HK-2 (cell line): ENCODE data around the gene TOMM6.

Experiments used
- DNase-seq: peaks from one replicate; pipeline ENCODE4 v3.0.0-alpha.2; 2018; ENCODE audit not compliant: unreplicated experiment

TOMM6 gene

GRCh38 chr6:41787219-41787917, at the start of gene TOMM6:
TSS of gene TOMM6 (plus strand) at chr6:41787694. CDS start at chr6:41787698, 4 bp downstream.
- DNase-seq, result peak; percentile 96

DNA sequence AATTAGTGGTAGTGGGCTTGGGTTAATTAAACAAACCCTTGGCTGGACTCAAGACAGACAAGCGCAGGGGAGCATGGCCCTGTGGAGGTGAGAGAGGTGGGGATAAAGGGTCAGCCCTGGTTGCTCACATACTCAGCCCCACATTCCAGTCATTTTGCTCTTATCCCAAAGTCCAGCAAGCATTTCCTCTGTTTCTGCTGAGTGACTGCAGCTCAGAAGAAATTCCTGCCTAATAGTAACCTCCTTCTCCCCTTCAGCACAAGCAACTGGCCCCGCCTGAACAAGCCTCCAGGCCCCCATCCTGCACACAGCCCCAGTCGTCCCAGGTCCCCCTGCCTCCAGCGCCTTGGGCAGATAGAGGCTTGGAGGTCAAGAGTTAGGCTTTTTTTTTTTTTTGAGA, 48.5 kb upstream of the TOMM6 start:
- no peak for DNase-seq

DNA sequence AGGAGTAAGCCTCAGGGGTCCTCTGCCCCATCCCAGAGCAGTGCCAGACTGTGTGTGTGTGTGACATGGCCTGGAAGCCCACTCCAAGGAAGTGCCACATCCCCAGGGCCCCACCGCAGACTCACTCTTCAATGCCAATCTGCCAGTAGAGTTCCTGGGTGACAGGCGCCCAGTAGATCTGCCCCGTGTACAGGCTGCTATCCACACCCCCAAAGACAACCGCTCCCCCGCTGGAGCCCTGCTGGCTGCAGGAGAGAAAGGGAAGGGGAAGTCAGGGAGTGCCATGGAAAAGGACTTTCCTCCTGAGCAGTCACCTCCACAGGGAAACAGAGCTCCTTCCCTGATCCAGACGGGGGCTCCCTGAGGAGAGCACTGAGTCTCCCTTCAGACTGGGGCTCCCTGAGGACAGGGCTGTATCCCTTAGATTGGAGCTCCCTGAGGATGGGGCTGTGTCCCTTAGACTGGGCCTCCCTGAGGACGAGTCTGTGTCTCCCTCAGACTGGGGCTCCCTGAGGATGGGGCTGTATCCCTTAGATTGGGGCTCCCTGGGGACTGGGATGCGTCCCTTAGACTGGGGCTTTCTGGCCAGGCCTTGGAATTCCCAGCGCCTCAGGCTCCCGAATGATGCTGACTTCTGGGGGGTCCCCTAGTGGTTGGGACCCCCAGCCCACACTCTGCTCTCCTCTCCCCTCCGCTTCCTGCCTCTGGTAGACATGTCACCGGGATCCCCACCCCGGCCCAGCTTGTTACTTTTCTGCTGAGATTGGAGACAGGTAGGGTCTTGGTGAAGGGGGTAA, 46.9 kb upstream of the TOMM6 start:
- no peak for DNase-seq

DNA sequence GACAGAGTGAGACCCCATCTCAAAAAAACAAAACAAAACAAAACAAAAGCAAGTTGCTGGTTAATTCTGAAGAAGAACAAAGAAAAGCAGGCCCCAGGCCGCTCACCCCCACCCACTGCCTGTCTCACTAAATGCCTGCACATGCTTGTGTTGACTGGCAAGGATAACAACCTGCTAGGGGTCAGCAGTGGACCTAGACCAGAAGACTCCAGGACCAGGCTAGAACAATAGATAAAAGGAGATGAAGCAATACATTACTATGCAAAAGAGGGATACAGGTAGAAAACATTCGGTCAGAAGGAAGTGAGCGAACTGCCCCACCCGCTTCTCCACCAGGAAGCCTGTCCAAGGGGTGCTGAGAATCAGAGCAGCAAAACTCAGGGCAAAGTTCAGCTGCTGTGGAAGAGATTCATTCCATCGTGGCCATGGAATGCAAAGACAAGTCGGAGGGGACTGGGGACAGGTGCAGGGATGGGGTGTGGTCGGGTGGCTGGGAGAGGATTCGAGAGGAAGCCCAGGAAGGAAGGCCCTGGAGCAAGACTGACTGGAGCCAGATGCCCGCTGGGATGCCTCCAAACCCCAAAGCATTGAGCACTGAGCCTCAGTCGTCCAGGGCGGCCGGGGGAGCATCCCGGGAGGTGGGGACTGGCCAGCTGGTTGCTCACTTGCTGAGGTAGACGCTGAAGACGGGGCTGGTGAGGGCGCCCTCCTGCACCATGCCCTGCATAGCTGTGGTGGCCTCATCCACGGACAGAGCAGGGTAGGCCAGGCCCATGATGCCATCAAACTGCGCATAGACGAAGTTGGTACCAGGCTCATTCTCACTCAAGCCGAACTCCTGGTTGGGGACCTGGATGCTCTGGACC, 45.6 kb upstream of the TOMM6 start:
- DNase-seq, result no peak

GRCh38 chr6:41743406-41744235, 43.9 kb upstream of the TOMM6 start:
- DNase-seq, result no peak

DNA sequence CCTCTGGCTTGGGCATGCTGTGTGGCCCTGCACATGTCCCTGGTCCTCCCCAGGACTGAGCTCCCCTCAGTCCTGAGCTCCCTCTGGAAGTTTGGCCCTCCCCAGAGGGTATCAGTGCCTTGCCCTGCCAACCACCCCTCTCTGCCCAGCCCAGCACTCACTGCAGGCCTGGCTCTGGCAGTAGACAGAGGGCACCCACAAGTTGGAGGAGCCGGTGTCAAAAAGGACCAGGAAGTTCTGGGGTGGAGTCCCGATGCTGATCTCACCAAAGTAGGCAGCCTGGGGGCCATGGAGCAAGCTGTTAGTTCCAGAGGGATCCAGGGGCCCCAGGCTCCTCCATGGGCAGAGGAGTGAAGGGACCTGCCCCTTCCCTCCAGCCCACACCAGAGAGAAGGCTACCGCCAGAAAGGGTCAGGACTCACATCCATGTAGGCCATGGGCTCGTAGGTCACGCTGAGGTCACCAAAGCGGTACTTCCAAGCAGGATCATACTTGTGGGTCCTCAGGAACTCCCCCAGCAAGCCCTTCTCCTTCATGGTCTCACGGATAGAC, 43.2 kb upstream of the TOMM6 start:
- DNase-seq, result no peak

DNA sequence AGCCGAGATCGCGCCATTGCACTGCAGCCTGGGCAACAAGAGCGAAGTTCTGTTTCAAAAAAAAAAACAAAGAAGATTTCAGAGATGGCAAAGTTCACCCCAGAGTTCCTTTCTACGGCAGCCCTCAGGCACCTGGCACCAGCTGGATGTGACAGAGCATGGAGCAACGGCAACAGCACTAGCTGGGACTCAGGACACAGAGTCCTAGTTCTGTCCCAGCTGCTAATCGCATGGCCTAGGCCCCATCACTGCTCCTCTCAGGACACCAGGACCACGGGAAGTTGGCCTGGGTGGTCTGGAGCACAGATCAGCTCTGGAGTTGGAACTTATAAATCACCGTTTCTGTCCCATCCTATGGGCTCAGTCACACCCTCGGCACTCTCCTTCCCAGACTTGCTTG, 41.4 kb upstream of the TOMM6 start:
- DNase-seq, result no peak

DNA sequence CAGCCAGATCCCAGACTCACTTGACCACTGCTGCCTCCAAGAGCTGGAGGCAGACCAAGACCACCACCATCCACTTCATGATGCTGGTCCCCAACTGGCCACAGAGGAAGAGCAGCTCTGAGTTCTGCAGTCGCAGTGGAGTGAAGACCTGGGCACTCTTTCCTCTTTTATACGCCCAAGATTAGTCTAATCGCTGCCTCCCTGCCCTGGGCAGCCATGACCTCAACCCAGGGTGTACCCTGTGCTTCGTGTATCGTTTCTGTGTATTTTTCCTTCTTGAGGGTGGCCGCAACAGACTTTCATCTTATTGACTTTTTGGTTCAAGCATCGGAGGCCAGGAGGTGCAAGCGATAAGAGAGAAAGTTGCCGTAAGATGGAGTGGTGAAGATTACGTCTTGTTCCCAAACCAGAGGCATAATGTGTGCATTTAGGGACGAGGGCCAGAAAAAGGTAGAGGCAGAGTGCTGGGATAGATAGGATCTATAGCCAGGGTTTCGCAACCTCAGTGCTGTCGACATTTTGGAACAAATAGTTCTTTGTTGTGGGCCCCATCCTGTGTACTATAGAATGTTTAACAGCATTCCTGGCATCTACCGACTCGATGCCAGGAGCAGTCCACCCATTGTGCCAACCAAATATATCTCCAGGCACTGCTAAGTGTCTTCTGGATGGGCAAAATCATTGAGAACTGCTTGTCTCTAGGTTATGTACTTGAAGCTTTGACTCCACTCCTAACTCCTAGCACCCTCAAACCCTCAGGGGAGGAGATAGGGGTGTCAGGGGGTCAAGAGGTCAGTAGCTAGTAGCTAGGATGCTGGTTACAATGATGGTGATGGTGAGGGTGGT, 40.0 kb upstream of the TOMM6 start, which contains the start of gene PGC:
PGC (minus strand) TSS at position 142 of the 846 bp plus-strand sequence; CDS start at position 79, 63 bp downstream.
- DNase-seq, result no peak

DNA sequence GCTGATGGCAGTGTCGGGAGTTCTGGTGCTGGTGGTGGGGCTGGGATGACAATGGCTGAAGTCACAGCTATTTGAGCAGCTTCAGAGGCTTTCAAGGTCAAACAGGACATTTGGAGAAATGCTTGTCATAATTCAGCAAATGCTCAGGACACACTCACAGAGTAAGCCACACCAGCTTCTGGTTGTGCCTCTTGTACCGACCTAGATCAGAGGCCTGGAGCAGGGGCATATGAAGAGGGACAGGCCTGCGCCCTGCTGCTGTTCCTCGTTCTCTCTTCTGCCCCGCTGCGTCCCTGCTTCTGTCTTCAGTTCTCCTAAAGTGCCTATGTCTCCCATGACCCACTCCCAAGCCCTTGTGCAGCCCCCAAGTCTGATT, 39.4 kb upstream of the TOMM6 start:
- DNase-seq, result no peak

GRCh38 chr6:41748542-41748941, 39.0 kb upstream of the TOMM6 start:
- DNase-seq, result no peak

GRCh38 chr6:41750374-41750773, 37.1 kb upstream of the TOMM6 start:
- no peak for DNase-seq

- DNase-seq, result no peak
Measured at GRCh38 chr6:41755895-41756294, 31.6 kb upstream of the TOMM6 start.

GRCh38 chr6:41756354-41756753, 31.1 kb upstream of the TOMM6 start:
- DNase-seq, result no peak

DNA sequence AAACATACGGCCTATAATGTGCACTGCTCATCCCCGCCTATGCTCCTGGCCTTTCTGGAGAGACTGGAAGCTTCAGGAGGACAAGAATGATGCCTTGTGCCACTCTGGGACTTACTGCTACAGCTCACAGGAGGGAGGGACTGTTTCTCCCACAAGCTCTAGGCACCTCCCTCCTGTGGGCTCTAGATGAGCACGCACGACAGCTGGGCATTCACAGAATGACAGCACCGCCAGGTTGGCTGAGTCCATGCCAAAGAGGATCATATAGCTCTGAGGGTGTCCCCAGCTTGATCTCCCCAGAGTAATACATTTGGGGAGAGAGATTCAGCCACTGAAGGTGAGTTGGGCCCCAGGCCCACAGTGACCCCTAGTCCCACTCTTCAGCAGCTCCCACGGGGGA, 30.2 kb upstream of the TOMM6 start:
- DNase-seq, result no peak

- DNase-seq, result no peak
Measured at GRCh38 chr6:41757931-41758640, 29.4 kb upstream of the TOMM6 start.

DNA sequence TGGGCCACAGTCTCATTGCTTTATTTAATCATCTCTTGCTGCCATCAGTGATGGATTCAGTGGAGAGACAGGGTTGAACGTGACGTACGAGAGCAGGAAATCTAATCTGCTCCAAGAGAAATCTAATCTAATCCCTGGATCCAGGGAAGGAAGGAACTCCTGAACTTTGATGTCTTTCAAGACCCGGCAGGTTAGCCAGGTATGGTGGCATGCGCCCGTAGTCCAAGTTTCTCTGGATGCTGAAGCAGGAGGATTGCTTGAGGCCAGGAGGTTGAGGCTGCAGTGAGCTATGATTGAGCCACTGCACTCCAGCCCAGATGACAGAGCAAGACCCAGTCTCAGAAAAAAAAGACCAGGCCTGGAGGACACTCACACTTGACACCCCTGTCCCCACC, 28.9 kb upstream of the TOMM6 start:
- no peak for DNase-seq

- no peak for DNase-seq
Measured at GRCh38 chr6:41759106-41759904, 28.2 kb upstream of the TOMM6 start.

DNA sequence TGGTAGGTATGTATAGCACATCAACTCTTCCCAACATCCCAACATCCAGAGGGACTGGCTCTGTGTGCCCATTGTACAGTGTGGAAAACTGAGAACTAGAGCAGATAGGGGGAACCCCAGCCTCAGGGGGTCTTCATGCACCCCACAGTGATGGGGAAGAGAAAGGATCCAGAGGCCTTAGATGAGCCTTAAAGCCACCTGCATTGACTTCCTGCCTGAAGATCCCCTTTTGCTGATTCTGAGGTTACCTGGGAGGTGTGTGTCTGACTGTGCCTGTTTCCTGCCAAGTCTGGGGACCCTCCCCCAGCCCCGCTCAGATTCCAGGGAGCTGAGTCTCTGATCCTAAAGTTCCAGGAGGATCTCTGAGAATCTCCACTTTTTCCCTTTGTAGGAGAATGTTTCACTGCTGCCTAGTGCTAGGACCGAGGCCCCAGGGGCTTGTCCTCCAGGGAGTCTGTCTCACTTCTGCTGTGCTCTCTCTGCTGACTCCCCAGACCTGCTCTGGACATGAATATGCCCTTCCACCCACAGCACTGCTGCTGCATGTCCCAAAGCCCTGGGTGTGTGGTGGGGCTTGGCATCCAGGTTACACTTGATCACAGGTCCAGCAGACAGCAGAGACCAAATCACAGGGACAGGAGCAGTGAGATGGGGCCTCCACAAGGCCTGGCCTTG, 27.5 kb upstream of the TOMM6 start:
- no peak for DNase-seq
